ENCODE results near the gene RAE1. TPM values are rescaled to one million over a fixed set of nuclear protein-coding genes. Genes with fewer than 3 reads are reported as not detected.
"Not testable (repeated sequence)": the region's sequence is repeated elsewhere in the genome, so short reads cannot be mapped to it uniquely, and the experiment has no call there.

The RAE1 gene
- total RNA-seq, 1 experiment from 2014 or later: 46.3 TPM

GRCh38 chr20:57348200-57348921, 2.7 kb upstream of the RAE1 start:
- intact Hi-C loops (cut with micrococcal nuclease); H3K27ac ChIP-seq (ENCODE audit: low read depth, low read length); BruUV-seq (replicated peaks); H3K27me3 ChIP-seq (ENCODE audit: insufficient read depth, low read length); H3K9me2 ChIP-seq (ENCODE audit: insufficient read depth); H3K4me2 ChIP-seq (ENCODE audit: low read length); H3K4me3 ChIP-seq (replicated peaks in 1 of 2; ENCODE audit: low read depth in 1 of 2, low read length in 2 of 2); H3K9ac ChIP-seq (ENCODE audit: low read length); H2AFZ ChIP-seq (ENCODE audit: low read depth, low read length, poor library complexity, severe bottlenecking); H3K9me3 ChIP-seq (ENCODE audit: control insufficient read depth in 1 of 2, insufficient read depth in 1 of 2, low read depth in 1 of 2, low read length in 2 of 2); POLR2A ChIA-PET; H4K20me1 ChIP-seq (ENCODE audit: insufficient read depth); DNase-seq (ENCODE audit: low read depth, low spot score); ATAC-seq; H3K79me2 ChIP-seq (ENCODE audit: insufficient read depth, low read length): not testable (repeated sequence)
- ChIA-PET RAD21 (ENCODE audit: low non-redundant PET in 1 of 2, low total read pairs in 2 of 2, uncharacterized antibody in 2 of 2, unreplicated experiment in 2 of 2) (interaction anchor here in 1 of 2 experiments (0.9 to 1.4 kb wide), 2 partner anchors 257 to 258 kb away, joined by 3 to 4 read pairs; no protein-coding TSS in a partner anchor), CTCF (interaction anchor here (0.6 to 3.2 kb wide), 3 partner anchors 16 to 257 kb away, joined by 3 to 21 read pairs (median 20); no protein-coding TSS in a partner anchor)
- Histone ChIP-seq H3K36me3 (ENCODE audit: control insufficient read depth in 1 of 2, insufficient read depth in 2 of 2, low read length in 2 of 2) (peaks cover 8 to 11% of the 10 kb centered on the region in 2 experiments; a peak in 3 of 4 replicates), H3K4me1 (ENCODE audit: control insufficient read depth in 1 of 2, insufficient read depth in 2 of 2, low read length in 2 of 2) (peaks cover 9 to 17% of the 10 kb centered on the region in 2 experiments)

- POLR2A ChIA-PET; BruUV-seq (replicated peaks); H3K27me3 ChIP-seq (ENCODE audit: insufficient read depth, low read length); H3K4me2 ChIP-seq (ENCODE audit: low read length); H4K20me1 ChIP-seq (ENCODE audit: insufficient read depth); H3K9me2 ChIP-seq (ENCODE audit: insufficient read depth); DNase-seq (ENCODE audit: low read depth, low spot score); H3K79me2 ChIP-seq (ENCODE audit: insufficient read depth, low read length); H3K27ac ChIP-seq (ENCODE audit: low read depth, low read length); H3K9me3 ChIP-seq (ENCODE audit: control insufficient read depth in 1 of 2, insufficient read depth in 1 of 2, low read depth in 1 of 2, low read length in 2 of 2); H2AFZ ChIP-seq (ENCODE audit: low read depth, low read length, poor library complexity, severe bottlenecking); ATAC-seq; H3K4me3 ChIP-seq (replicated peaks in 1 of 2; ENCODE audit: low read depth in 1 of 2, low read length in 2 of 2); H3K9ac ChIP-seq (ENCODE audit: low read length); intact Hi-C loops (cut with micrococcal nuclease): not testable (repeated sequence)
- H3K4me1 ChIP-seq (ENCODE audit: control insufficient read depth in 1 of 2, insufficient read depth in 2 of 2, low read length in 2 of 2): peaks cover 9 to 17% of the 10 kb centered on the region in 2 experiments
- ChIA-PET RAD21 (ENCODE audit: low non-redundant PET in 1 of 2, low total read pairs in 2 of 2, uncharacterized antibody in 2 of 2, unreplicated experiment in 2 of 2) (interaction anchor here in 1 of 2 experiments (0.9 to 1.4 kb wide), 2 partner anchors 257 to 259 kb away, joined by 3 to 4 read pairs; no protein-coding TSS in a partner anchor), CTCF (interaction anchor here (0.6 to 1.5 kb wide), 4 partner anchors 16 to 259 kb away, joined by 3 to 8 read pairs (median 4); no protein-coding TSS in a partner anchor)
- peak; percentile 14; the same call in 1 of the 2 replicates for TF ChIP-seq SP1 (IDR thresholded peaks at IDR 0.05; ENCODE audit: low read depth)
- TF ChIP-seq POLR2A (IDR thresholded peaks at IDR 0.05; ENCODE audit: borderline replicate concordance, extremely low read depth, insufficient read depth, insufficient read length): peak; percentile 6
- peaks cover 12 to 14% of the 10 kb centered on the region in 2 experiments; a peak in 3 of 4 replicates for H3K36me3 ChIP-seq (ENCODE audit: control insufficient read depth in 1 of 2, insufficient read depth in 2 of 2, low read length in 2 of 2)
These were observed 2.0 kb upstream of the RAE1 start for GRCh38 chr20:57348922-57349574.

Measured in HCT116 (cell line).